HG03139 (cell line): Measurements from ENCODE around the gene THEM4.
"Not testable (repeated sequence)": the region's sequence is repeated elsewhere in the genome, so short reads cannot be mapped to it uniquely, and the experiment has no call there.

Experiments used
- ATAC-seq: cut with Tn5 transposase; IDR thresholded peaks from one replicate; pipeline ENCODE4 v1.9.1; 2021; ENCODE audit not compliant: unreplicated experiment

THEM4 gene

DNA sequence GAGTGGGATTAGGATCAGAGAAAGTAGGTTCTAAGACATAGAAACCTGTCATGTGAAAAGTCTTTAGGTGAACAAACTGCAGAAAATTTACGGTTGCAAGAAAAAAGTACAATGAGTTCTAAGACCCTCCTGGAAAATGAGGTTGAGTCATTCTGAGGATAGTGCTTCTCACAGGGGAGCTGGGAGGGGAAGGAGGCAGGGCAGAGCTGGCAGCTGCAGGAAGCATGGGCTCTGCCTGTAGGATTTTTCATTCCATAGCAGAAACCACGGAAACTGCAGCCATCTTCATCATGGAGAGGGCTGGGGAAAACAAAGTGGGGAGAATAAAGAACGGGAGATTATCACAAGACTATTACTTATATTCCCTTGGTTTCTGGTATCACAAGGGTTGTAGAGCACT lies 25.8 kb upstream of the THEM4 start:
- no peak for ATAC-seq

- no peak for ATAC-seq
Measured at GRCh38 chr1:151934048-151934493, 24.8 kb upstream of the THEM4 start.

GRCh38 chr1:151924691-151925587 lies 15.6 kb upstream of the THEM4 start:
- no peak for ATAC-seq

DNA sequence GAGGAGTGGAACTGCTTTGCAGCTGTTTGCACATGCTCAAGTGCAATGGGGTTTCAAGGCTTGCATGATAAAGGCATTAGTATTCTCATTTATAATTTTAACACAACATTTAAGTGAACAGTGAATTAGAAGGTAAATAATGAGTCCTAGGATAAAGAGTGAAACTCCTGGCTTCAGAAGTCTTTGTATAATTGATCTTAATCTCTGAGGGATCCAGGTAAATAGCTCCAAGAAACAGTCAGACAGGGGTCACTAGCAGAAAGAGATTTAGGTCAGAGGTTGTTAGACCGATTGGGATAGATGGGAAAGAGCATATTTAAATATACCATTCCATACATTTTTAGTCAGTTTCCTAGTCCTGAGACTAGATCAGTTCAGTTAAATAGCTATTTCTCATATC lies 14.1 kb upstream of the THEM4 start:
- no peak for ATAC-seq

GRCh38 chr1:151920149-151920548 lies 10.8 kb upstream of the THEM4 start:
- ATAC-seq: no peak

- ATAC-seq: no peak
Measured at GRCh38 chr1:151918819-151919610, 9.7 kb upstream of the THEM4 start.

GRCh38 chr1:151918156-151918555 lies 8.8 kb upstream of the THEM4 start:
- no peak for ATAC-seq

DNA sequence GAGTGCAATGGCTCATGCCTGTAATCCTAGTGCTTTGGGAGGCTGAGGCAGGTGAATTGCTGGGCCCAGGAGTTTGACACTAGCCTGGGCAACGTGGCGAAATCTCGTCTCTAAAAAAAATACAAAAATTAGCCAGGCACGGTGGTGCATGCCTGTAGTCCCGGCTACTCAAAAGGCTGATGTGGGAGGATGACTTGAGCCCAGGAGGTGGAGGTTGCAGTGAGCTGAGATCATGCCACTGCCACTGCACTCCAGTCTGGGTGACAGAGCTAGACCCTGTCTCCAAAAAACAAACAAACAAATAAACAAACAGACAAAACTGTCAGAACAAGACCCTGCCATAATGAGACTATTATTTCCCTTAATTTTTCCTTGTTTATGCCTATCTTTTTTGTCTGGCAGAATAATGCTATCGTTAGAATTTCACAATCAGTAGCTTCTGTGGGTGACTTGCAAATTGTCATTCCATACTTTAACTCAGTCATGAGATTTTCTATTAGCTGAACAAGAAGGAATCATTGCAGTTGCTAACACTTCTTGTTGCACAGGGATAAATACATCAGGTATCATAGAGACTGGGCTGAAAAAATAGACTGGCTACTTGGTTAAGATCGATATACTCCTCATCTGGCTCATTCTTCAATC lies 7.5 kb upstream of the THEM4 start:
- ATAC-seq: no peak

GRCh38 chr1:151915061-151915686 lies 5.9 kb upstream of the THEM4 start:
- ATAC-seq: no peak

- no peak for ATAC-seq
Measured at GRCh38 chr1:151914076-151914475, 4.8 kb upstream of the THEM4 start.

- no peak for ATAC-seq
Measured at GRCh38 chr1:151912973-151913372, 3.7 kb upstream of the THEM4 start.

DNA sequence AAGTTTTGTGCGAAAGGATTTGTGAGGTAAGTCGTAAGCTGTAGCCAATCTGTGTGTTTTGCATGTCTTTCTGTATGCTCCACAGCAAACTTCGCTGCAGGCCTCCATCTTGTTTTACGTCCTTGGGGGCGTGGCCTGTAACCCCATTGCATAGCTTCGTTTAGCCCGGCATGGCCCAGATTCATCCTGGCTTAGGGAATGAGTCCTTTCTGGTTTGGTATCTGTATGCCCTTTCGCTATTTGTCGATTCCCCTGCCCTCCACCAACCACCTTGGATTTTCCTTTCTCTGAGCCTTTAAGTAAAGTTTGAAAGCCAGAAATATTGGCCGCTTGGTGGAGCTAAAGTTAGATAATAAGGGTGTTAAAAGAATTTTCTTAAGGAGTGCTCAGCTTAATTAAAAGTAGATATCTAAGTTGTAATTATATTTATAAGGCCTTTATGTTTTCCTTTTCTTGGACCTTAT lies 1.1 kb downstream of the THEM4 start:
- ATAC-seq: no peak

DNA sequence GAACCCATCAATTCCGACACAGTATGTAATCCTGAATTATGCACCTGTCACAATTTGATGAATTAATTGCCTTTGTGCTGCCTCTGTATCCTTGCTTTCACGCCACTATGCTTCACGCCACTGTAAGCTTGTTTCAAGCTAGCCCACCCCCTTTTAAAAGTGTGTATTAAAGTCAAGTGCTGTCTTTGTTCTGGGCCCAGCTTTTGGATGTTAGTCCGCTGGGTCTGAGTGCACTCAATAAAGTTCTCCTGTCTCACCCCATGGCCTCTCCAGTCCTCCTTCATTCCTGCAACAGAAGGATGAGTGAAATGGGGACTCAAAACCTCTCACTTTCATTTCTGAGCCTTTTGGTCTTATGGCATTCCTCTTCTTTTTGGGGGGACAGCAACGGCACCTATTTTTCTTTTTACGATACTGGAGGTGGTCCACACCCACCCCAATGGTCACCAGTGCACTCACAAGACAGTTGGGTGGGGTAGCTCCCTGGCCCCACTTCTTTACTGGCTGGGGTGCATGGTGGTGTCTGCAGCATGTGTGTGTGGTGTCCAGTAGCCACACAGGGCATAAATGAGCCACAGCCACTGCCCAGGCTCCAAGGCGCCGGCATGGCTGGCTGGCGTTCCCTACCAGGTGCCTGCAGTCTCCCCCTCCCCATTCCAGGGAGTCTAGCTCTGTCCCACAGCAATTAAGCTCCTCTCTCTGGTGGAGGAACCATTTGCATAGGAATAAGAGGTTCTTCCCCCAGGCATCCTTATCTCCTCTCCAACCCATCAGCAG lies 1.8 kb downstream of the THEM4 start:
- ATAC-seq: no peak

GRCh38 chr1:151906324-151906645 lies 3.0 kb downstream of the THEM4 start:
- not testable (repeated sequence) for ATAC-seq

DNA sequence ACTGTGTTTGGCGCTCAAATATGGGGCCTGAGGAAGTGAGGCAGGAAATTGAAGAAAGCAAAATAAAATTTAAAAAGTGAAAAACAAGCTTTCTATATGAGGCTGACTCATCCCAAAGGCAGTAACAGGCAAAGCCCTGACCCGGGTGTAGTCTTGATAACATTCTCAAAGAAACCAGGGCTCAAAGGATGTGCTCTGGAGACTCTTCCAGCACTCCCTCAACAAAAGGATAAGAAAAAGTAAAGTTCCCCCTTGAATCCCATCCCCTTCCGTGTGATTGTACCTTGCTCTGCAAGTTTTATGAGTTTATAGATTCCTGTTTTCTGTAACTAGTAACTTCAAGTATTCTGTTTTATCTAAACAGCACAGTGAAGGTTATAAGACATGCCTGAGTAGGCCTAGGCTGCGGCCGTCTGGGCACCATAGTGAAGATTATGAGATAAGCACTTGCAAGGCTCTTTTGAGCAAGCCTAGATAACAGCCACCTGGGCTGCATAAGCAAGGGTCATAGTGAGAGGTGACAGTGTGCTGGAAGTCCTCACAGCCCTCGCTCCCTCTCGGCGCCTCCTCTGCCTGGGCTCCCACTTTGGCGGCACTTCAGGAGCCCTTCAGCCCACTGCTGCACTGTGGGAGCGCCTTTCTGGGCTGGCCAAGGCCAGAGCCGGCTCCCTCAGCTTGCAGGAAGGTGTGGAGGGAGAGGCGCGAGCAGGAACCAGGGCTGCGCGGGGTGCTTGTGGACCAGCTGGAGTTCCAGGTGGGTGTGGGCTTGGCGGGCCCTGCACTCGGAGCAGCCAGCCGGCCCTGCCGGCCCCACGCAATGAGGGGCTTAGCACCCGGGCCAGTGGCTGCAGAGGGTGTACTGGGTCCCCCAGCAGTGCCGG lies 3.6 kb downstream of the THEM4 start:
- ATAC-seq: not testable (repeated sequence)

GRCh38 chr1:151905070-151905442 lies 4.3 kb downstream of the THEM4 start:
- no peak for ATAC-seq

DNA sequence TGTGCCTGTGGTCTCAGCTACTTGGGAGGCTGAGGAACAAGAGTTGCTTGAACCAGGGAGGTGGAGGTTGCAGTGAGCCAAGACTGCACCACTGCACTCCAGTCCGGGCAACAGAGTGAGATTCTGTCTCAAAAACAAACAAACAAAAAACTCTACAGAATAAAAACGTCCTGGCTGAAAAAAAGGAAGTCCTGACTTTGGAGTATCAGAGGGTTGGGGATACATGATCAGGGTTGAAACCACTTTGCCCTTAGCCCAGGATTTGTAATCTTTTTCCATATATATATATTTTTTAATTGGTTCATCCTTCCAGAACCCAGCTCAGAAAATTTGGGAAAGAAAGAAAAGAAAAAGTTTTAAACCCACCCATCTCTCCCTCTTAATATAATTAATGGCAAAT lies 6.5 kb downstream of the THEM4 start:
- no peak for ATAC-seq

DNA sequence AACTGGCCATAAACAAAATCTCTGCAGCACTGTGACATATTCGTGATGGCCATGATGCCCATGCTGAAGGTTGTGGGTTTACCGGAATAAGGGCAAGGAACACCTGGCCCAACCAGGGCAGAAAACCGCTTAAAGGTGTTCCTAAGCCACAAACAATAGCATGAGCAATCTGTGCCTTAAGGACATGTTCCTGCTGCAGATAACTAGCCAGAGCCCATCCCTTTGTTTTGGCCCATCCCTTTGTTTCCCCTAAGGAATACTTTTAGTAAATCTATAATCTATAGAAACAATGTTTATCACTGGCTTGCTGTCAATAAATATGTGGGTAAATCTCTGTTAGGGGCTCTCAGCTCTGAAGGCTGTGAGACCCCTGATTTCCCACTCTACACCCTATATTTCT lies 8.5 kb downstream of the THEM4 start:
- not testable (repeated sequence) for ATAC-seq

DNA sequence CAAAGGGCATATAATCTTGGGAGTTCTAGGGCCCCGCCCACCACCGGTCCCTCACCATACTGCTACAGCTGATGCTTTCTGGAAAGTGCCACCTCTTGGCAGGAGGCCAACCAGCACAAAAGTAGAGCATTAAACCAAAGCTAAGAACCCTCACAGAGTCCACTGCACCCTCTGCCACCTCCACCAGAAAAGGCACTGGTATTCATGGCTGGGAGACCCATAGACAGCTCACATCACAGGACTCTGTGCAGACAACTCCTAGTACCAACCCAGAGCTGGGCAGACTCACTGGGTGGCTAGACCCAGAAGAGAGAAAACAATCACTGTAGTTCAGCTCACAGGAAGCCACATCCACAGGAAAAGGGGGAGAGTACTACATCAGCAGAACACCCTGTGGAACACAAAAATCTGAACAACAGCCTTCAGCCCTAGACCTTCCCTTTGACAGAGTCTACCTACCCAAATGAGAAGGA lies 10.8 kb downstream of the THEM4 start:
- ATAC-seq: no peak
